ENCODE results near the gene TNS1. TPM values are rescaled to one million over a fixed set of nuclear protein-coding genes. Genes with fewer than 3 reads are reported as not detected.

TNS1 gene
- polyA plus RNA-seq, 1 of the 3 experiments (the other 2 are of a cell fraction), result 12.1 TPM

DNA sequence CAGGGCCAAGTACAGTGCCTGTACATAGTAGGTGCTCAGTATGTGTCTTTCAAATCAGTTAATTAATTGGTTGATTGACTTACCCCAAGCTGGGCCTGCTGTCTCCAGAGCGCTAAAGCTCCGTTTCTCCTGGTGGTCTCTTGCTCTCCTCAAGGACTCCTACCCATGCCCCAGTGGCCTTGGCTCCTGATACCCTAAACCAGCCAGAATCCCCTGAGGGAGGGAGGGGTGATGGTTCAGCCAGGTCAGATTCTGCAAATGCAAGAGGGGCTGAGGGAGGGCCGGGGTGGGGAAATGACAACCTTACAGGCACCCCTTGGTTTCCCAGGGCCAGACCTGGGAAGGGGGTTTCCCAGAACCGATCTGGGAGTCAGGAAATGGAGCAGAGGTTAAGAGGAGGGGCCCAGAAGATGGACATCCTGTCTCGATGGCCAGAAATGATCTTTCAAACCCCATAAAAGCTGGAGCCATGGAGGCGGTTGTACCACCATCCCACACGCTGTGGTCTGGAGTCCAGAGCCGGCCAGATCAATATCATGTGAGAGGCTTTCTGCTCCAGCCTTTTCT lies 209.1 kb downstream of the TNS1 start (continued):
- TF ChIP-seq, protein P1, sequence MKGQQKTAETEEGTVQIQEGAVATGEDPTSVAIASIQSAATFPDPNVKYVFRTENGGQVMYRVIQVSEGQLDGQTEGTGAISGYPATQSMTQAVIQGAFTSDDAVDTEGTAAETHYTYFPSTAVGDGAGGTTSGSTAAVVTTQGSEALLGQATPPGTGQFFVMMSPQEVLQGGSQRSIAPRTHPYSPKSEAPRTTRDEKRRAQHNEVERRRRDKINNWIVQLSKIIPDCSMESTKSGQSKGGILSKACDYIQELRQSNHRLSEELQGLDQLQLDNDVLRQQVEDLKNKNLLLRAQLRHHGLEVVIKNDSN (IDR thresholded peaks at IDR 0.05; ENCODE audit: borderline replicate concordance, low read depth), result no peak
- no peak for TF ChIP-seq TCF12 (IDR thresholded peaks at IDR 0.05)
- TF ChIP-seq FOXM1 (IDR thresholded peaks at IDR 0.05; ENCODE audit: low read depth), result no peak
- TF ChIP-seq EZH2phosphoT487 (IDR thresholded peaks at IDR 0.05; ENCODE audit: borderline replicate concordance, low read depth), result no peak

- H3K9ac ChIP-seq, result no peak overlapping the region
- no peak overlapping the region for H3K4me3 ChIP-seq (ENCODE audit: low read depth in 2 of 2, low read length in 1 of 2)
- H3K4me2 ChIP-seq, result no peak overlapping the region
- ChIA-PET CTCF (interaction anchor here (1.0 to 18.5 kb wide), 10 partner anchors 7 to 242 kb away, joined by 3 to 666 read pairs (median 10); partner anchors contain the start of gene TNS1), POLR2A (no interaction called here)
- H4K20me1 ChIP-seq (ENCODE audit: insufficient read depth), result no peaks in the 10 kb centered on the region; the same call in 1 of the 2 replicates
- H2AFZ ChIP-seq (ENCODE audit: low read depth), result no peak overlapping the region
- 81% methylated on average over 5 of the region's 5 CpGs for WGBS (ENCODE audit: low lambda C conversion rate)
- no peaks in the 10 kb centered on the region for H3K79me2 ChIP-seq (ENCODE audit: insufficient read depth)
- H3K4me1 ChIP-seq (ENCODE audit: control insufficient read depth in 1 of 2, insufficient read depth in 2 of 2, low read depth in 1 of 2, low read length in 1 of 2), result peaks cover 0 to 12% of the 10 kb centered on the region in 2 experiments; a peak in 1 of 4 replicates
- no peak for TF ChIP-seq ELF1 (IDR thresholded peaks at IDR 0.05)
- no peak for TF ChIP-seq JUND (IDR thresholded peaks at IDR 0.05)
- TF ChIP-seq TEAD4 (IDR thresholded peaks at IDR 0.05; ENCODE audit: borderline replicate concordance, insufficient read depth), result no peak
- TF ChIP-seq, protein P1 (IDR thresholded peaks at IDR 0.05; ENCODE audit: borderline replicate concordance, low read depth), result no peak
- TF ChIP-seq FOSL2 (IDR thresholded peaks at IDR 0.05; ENCODE audit: borderline replicate concordance, low read depth), result no peak
- TF ChIP-seq PBX3 (IDR thresholded peaks at IDR 0.05), result no peak
- TF ChIP-seq EP300 (IDR thresholded peaks at IDR 0.05; ENCODE audit: borderline replicate concordance in 1 of 2, low read depth in 1 of 2, low read length in 1 of 2), result no peak
- peaks cover 45% of the 10 kb centered on the region for H3F3A ChIP-seq (replicated peaks; ENCODE audit: insufficient read depth)
- H3K36me3 ChIP-seq (replicated peaks in 1 of 2; ENCODE audit: control insufficient read depth in 1 of 2, insufficient read depth in 2 of 2, low read length in 1 of 2), result peaks cover 0 to 6% of the 10 kb centered on the region in 2 experiments
- DNase-seq, result peak; percentile 16
- H3K27ac ChIP-seq (ENCODE audit: low read depth in 2 of 2, low read length in 1 of 2), result no peak overlapping the region
- no peaks in the 10 kb centered on the region for H3K27me3 ChIP-seq (ENCODE audit: insufficient read depth)
- H3K9me3 ChIP-seq, result no peaks in the 10 kb centered on the region
- H3K9me2 ChIP-seq, result no peaks in the 10 kb centered on the region
These were observed 209.9 kb downstream of the TNS1 start for GRCh38 chr2:217792626-217793527.
